ENCODE data around the gene RHOH.

DNA sequence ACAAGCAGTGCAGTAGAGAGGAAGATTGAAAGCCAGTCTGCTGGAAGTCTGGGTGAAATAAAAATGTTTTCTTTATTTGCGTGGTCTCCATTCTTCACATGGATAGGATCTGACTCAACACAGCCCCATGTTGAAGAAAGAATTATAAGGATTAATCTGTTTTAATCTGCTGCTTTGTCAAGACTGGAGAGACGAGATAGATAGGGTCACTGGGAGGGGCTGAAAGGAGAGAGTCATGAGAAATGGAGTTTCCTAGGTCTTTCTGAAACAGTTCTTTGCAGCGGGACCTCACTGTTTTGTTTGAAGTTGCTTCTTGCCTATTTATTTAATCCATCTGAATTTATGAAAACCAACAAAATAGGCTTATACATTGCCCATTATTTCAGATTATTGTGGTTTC lies 32.4 kb upstream of the RHOH start:
- TF ChIP-seq, protein P1, sequence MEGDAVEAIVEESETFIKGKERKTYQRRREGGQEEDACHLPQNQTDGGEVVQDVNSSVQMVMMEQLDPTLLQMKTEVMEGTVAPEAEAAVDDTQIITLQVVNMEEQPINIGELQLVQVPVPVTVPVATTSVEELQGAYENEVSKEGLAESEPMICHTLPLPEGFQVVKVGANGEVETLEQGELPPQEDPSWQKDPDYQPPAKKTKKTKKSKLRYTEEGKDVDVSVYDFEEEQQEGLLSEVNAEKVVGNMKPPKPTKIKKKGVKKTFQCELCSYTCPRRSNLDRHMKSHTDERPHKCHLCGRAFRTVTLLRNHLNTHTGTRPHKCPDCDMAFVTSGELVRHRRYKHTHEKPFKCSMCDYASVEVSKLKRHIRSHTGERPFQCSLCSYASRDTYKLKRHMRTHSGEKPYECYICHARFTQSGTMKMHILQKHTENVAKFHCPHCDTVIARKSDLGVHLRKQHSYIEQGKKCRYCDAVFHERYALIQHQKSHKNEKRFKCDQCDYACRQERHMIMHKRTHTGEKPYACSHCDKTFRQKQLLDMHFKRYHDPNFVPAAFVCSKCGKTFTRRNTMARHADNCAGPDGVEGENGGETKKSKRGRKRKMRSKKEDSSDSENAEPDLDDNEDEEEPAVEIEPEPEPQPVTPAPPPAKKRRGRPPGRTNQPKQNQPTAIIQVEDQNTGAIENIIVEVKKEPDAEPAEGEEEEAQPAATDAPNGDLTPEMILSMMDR (IDR thresholded peaks at IDR 0.05), result no peak
- TF ChIP-seq POLR2A (IDR thresholded peaks at IDR 0.05), result no peak
